Stimulated activated memory B cell treated with anti-CD40 and anti-IgM and Interleukin-4, amounts not matched to agents 10 μg/mL and 1 μg/mL and 100 μg/mL, for 72 hours (primary cell): ENCODE data around the gene CHIT1.
"Not testable (repeated sequence)": the region's sequence is repeated elsewhere in the genome, so short reads cannot be mapped to it uniquely, and the experiment has no call there.

ENCODE experiments used
- ATAC-seq: fragments of 150-1000 bp; cut with Tn5 transposase; 2 replicates; pipeline ENCODE4 v1.10.0; 2021
- H3K27ac Mint-ChIP-seq: one replicate; pipeline ENCODE4 v1.8.0; 2022; ENCODE audit warnings: mild to moderate bottlenecking, mixed read lengths
- H3K27me3 Mint-ChIP-seq: one replicate; pipeline ENCODE4 v1.8.0; 2022; ENCODE audit warnings: mixed read lengths
- H3K36me3 Mint-ChIP-seq: one replicate; pipeline ENCODE4 v1.8.0; 2022; ENCODE audit warnings: mixed read lengths
- H3K4me1 Mint-ChIP-seq: one replicate; pipeline ENCODE4 v1.8.0; 2022; ENCODE audit warnings: mixed read lengths
- H3K4me3 Mint-ChIP-seq: one replicate; pipeline ENCODE4 v1.8.0; 2022; ENCODE audit warnings: mild to moderate bottlenecking, moderate library complexity, mixed read lengths
- H3K9me3 Mint-ChIP-seq: one replicate; pipeline ENCODE4 v1.8.0; 2022; ENCODE audit warnings: mixed read lengths

The CHIT1 gene

GRCh38 chr1:203239526-203240305 lies 10.2 kb upstream of the CHIT1 start:
- Mint-ChIP-seq H3K27ac (no peak overlapping the region), H3K4me3 (no peak overlapping the region), H3K27me3 (peaks cover 44% of the 10 kb centered on the region), H3K4me1 (peaks cover 5% of the 10 kb centered on the region), H3K36me3 (peaks cover 23% of the 10 kb centered on the region), H3K9me3 (peaks cover 20% of the 10 kb centered on the region)
- ATAC-seq, result no peak

- no peak overlapping the region for H3K27ac Mint-ChIP-seq
- ATAC-seq, result no peak
- peaks cover 23% of the 10 kb centered on the region for H3K36me3 Mint-ChIP-seq
- H3K9me3 Mint-ChIP-seq, result peaks cover 20% of the 10 kb centered on the region
- peaks cover 40% of the 10 kb centered on the region for H3K27me3 Mint-ChIP-seq
- peaks cover 5% of the 10 kb centered on the region for H3K4me1 Mint-ChIP-seq
- no peak overlapping the region for H3K4me3 Mint-ChIP-seq
Measured at GRCh38 chr1:203239081-203239480, 9.6 kb upstream of the CHIT1 start.

- Mint-ChIP-seq H3K36me3 (peaks cover 22% of the 10 kb centered on the region), H3K4me3 (no peak overlapping the region), H3K27me3 (peaks cover 40% of the 10 kb centered on the region), H3K27ac (no peak overlapping the region), H3K9me3 (peaks cover 22% of the 10 kb centered on the region), H3K4me1 (peaks cover 5% of the 10 kb centered on the region)
- no peak for ATAC-seq
Measured at GRCh38 chr1:203238535-203238934, 9.1 kb upstream of the CHIT1 start.

GRCh38 chr1:203234901-203235300 lies 5.4 kb upstream of the CHIT1 start:
- not testable (repeated sequence) for H3K4me1 Mint-ChIP-seq, H3K4me3 Mint-ChIP-seq, H3K27ac Mint-ChIP-seq, ATAC-seq
- Mint-ChIP-seq H3K27me3 (peaks cover 41% of the 10 kb centered on the region), H3K9me3 (peaks cover 25% of the 10 kb centered on the region), H3K36me3 (peaks cover 22% of the 10 kb centered on the region)

GRCh38 chr1:203228670-203229069 lies 803 bp downstream of the CHIT1 start:
- no peak overlapping the region for H3K4me3 Mint-ChIP-seq

GRCh38 chr1:203227371-203228083 lies 1.9 kb downstream of the CHIT1 start:
- H3K36me3 Mint-ChIP-seq, result no peaks in the 10 kb centered on the region
- ATAC-seq, result no peak
- H3K4me3 Mint-ChIP-seq, result no peak overlapping the region
- H3K4me1 Mint-ChIP-seq, result no peaks in the 10 kb centered on the region
- peaks cover 41% of the 10 kb centered on the region for H3K27me3 Mint-ChIP-seq
- no peak overlapping the region for H3K27ac Mint-ChIP-seq
- peaks cover 2% of the 10 kb centered on the region for H3K9me3 Mint-ChIP-seq

More at GRCh38 chr1:203228670-203229069, 803 bp downstream of the CHIT1 start:
- ATAC-seq, result no peak
- H3K4me1 Mint-ChIP-seq, result no peaks in the 10 kb centered on the region
- H3K27ac Mint-ChIP-seq, result no peak overlapping the region
- peaks cover 4% of the 10 kb centered on the region for H3K9me3 Mint-ChIP-seq
- H3K27me3 Mint-ChIP-seq, result peaks cover 49% of the 10 kb centered on the region
- peaks cover under 1% of the 10 kb centered on the region for H3K36me3 Mint-ChIP-seq

GRCh38 chr1:203225071-203225470 lies 4.4 kb downstream of the CHIT1 start:
- no peak overlapping the region for H3K4me3 Mint-ChIP-seq
- H3K27me3 Mint-ChIP-seq, result peaks cover 34% of the 10 kb centered on the region
- no peak overlapping the region for H3K27ac Mint-ChIP-seq
- H3K36me3 Mint-ChIP-seq, result no peaks in the 10 kb centered on the region
- ATAC-seq, result no peak
- no peaks in the 10 kb centered on the region for H3K4me1 Mint-ChIP-seq
- no peaks in the 10 kb centered on the region for H3K9me3 Mint-ChIP-seq

GRCh38 chr1:203223012-203223775 lies 6.3 kb downstream of the CHIT1 start:
- Mint-ChIP-seq H3K9me3 (no peaks in the 10 kb centered on the region), H3K36me3 (no peaks in the 10 kb centered on the region), H3K4me3 (no peak overlapping the region), H3K27ac (no peak overlapping the region), H3K27me3 (peaks cover 24% of the 10 kb centered on the region), H3K4me1 (no peaks in the 10 kb centered on the region)
- no peak for ATAC-seq

- ATAC-seq, result no peak
- Mint-ChIP-seq H3K27me3 (peaks cover 20% of the 10 kb centered on the region), H3K4me3 (no peak overlapping the region), H3K9me3 (no peaks in the 10 kb centered on the region), H3K27ac (no peak overlapping the region), H3K4me1 (peaks cover 5% of the 10 kb centered on the region), H3K36me3 (no peaks in the 10 kb centered on the region)
Measured at GRCh38 chr1:203219934-203220333, 9.5 kb downstream of the CHIT1 start.

GRCh38 chr1:203219171-203219570 lies 10.3 kb downstream of the CHIT1 start:
- H3K4me3 Mint-ChIP-seq, result no peak overlapping the region
- no peaks in the 10 kb centered on the region for H3K36me3 Mint-ChIP-seq
- H3K27ac Mint-ChIP-seq, result no peak overlapping the region
- peaks cover 5% of the 10 kb centered on the region for H3K4me1 Mint-ChIP-seq
- no peak for ATAC-seq
- H3K9me3 Mint-ChIP-seq, result no peaks in the 10 kb centered on the region
- peaks cover 16% of the 10 kb centered on the region for H3K27me3 Mint-ChIP-seq

- H3K27ac Mint-ChIP-seq, result no peak overlapping the region
- no peaks in the 10 kb centered on the region for H3K9me3 Mint-ChIP-seq
- H3K4me3 Mint-ChIP-seq, result no peak overlapping the region
- H3K36me3 Mint-ChIP-seq, result no peaks in the 10 kb centered on the region
- ATAC-seq, result no peak
- H3K27me3 Mint-ChIP-seq, result peaks cover 21% of the 10 kb centered on the region
- H3K4me1 Mint-ChIP-seq, result peaks cover 5% of the 10 kb centered on the region
Measured at GRCh38 chr1:203217668-203218067, 11.8 kb downstream of the CHIT1 start.

- ATAC-seq, result no peak
- H3K36me3 Mint-ChIP-seq, result no peaks in the 10 kb centered on the region
- no peak overlapping the region for H3K4me3 Mint-ChIP-seq
- no peak overlapping the region for H3K27ac Mint-ChIP-seq
- H3K27me3 Mint-ChIP-seq, result peaks cover 21% of the 10 kb centered on the region
- no peaks in the 10 kb centered on the region for H3K9me3 Mint-ChIP-seq
- peaks cover 5% of the 10 kb centered on the region for H3K4me1 Mint-ChIP-seq
Measured at GRCh38 chr1:203217139-203217655, 12.3 kb downstream of the CHIT1 start.

GRCh38 chr1:203216274-203217138 lies 13.0 kb downstream of the CHIT1 start:
- H3K36me3 Mint-ChIP-seq, result no peaks in the 10 kb centered on the region
- no peak overlapping the region for H3K4me3 Mint-ChIP-seq
- no peak for ATAC-seq
- no peak overlapping the region for H3K27ac Mint-ChIP-seq
- peaks cover 21% of the 10 kb centered on the region for H3K27me3 Mint-ChIP-seq
- peaks cover 5% of the 10 kb centered on the region for H3K4me1 Mint-ChIP-seq
- no peaks in the 10 kb centered on the region for H3K9me3 Mint-ChIP-seq

- no peak for ATAC-seq
- Mint-ChIP-seq H3K9me3 (no peaks in the 10 kb centered on the region), H3K4me1 (peaks cover 5% of the 10 kb centered on the region), H3K4me3 (no peak overlapping the region), H3K27ac (no peak overlapping the region), H3K27me3 (peaks cover 21% of the 10 kb centered on the region), H3K36me3 (no peaks in the 10 kb centered on the region)
Measured at GRCh38 chr1:203215573-203215972, 13.9 kb downstream of the CHIT1 start.
